ENCODE data around the gene PARD3. TPM values are rescaled to one million over a fixed set of nuclear protein-coding genes. Genes with fewer than 3 reads are reported as not detected.

PARD3 gene
- total and polyA plus RNA-seq, 3 donors from 2014 or later: 31.8 to 59.5 (median 49.5) TPM

- TF ChIP-seq CTCF (IDR thresholded peaks at IDR 0.05) (no peak), POLR2A (IDR thresholded peaks at IDR 0.05) (no peak)
- H3K27me3 ChIP-seq: no peaks in the 10 kb centered on the region
- no peaks in the 10 kb centered on the region for H3K9me3 ChIP-seq
- no peak for DNase-seq
- no peak overlapping the region for H3K4me3 ChIP-seq
- whole genome bisulfite sequencing, 2 donors: 80% methylated on average over 6 of the region's 6 CpGs
- no peak overlapping the region for H3K27ac ChIP-seq
- intact Hi-C loops (cut with DNase I; ENCODE audit: low total_unique reads): no loop called here
- H3K4me1 ChIP-seq: no peaks in the 10 kb centered on the region
- H3K36me3 ChIP-seq (ENCODE audit: low read depth, missing control alignments): no peaks in the 10 kb centered on the region
These were observed 227.4 kb downstream of the PARD3 start for GRCh38 chr10:34587680-34588019.

GRCh38 chr10:34587002-34587679 lies 228.0 kb downstream of the PARD3 start:
- TF ChIP-seq CTCF (IDR thresholded peaks at IDR 0.05) (no peak), POLR2A (IDR thresholded peaks at IDR 0.05) (no peak)
- WGBS, 2 donors: 90 to 99% methylated on average over 4 of the region's 4 CpGs
- Histone ChIP-seq H3K9me3 (no peaks in the 10 kb centered on the region), H3K27ac (no peak overlapping the region), H3K27me3 (no peaks in the 10 kb centered on the region), H3K4me1 (no peaks in the 10 kb centered on the region), H3K4me3 (no peak overlapping the region), H3K36me3 (ENCODE audit: low read depth, missing control alignments) (no peaks in the 10 kb centered on the region)
- DNase-seq: no peak
- intact Hi-C loops (cut with DNase I; ENCODE audit: low total_unique reads): no loop called here

- DNase-seq: no peak
- Histone ChIP-seq H3K4me1 (no peaks in the 10 kb centered on the region), H3K27ac (no peak overlapping the region), H3K4me3 (no peak overlapping the region), H3K27me3 (no peaks in the 10 kb centered on the region), H3K36me3 (ENCODE audit: low read depth, missing control alignments) (no peaks in the 10 kb centered on the region), H3K9me3 (no peaks in the 10 kb centered on the region)
- WGBS, 2 donors: 92 to 95% methylated on average over 2 of the region's 2 CpGs
- intact Hi-C loops (cut with DNase I; ENCODE audit: low total_unique reads): no loop called here
- TF ChIP-seq POLR2A (IDR thresholded peaks at IDR 0.05) (no peak), CTCF (IDR thresholded peaks at IDR 0.05) (no peak)
These were observed 229.5 kb downstream of the PARD3 start for GRCh38 chr10:34585422-34586112.

- intact Hi-C loops (cut with DNase I; ENCODE audit: low total_unique reads): no loop called here
- no peak for DNase-seq
- no peaks in the 10 kb centered on the region for H3K4me1 ChIP-seq
- TF ChIP-seq CTCF (IDR thresholded peaks at IDR 0.05): no peak
- no peak for TF ChIP-seq POLR2A (IDR thresholded peaks at IDR 0.05)
- H3K27me3 ChIP-seq: no peaks in the 10 kb centered on the region
- no peaks in the 10 kb centered on the region for H3K9me3 ChIP-seq
- H3K36me3 ChIP-seq (ENCODE audit: low read depth, missing control alignments): no peaks in the 10 kb centered on the region
- H3K4me3 ChIP-seq: no peak overlapping the region
- H3K27ac ChIP-seq: no peak overlapping the region
These were observed 230.9 kb downstream of the PARD3 start for GRCh38 chr10:34584164-34584563.
